HG03558 (cell line): ENCODE results near the gene LRRC23.

Source experiments
- ATAC-seq: cut with Tn5 transposase; IDR thresholded peaks from one replicate; pipeline ENCODE4 v1.9.1; 2021; ENCODE audit warnings: moderate number of reproducible peaks; ENCODE audit not compliant: unreplicated experiment; ENCODE audit errors: extremely low read depth

Gene LRRC23

DNA sequence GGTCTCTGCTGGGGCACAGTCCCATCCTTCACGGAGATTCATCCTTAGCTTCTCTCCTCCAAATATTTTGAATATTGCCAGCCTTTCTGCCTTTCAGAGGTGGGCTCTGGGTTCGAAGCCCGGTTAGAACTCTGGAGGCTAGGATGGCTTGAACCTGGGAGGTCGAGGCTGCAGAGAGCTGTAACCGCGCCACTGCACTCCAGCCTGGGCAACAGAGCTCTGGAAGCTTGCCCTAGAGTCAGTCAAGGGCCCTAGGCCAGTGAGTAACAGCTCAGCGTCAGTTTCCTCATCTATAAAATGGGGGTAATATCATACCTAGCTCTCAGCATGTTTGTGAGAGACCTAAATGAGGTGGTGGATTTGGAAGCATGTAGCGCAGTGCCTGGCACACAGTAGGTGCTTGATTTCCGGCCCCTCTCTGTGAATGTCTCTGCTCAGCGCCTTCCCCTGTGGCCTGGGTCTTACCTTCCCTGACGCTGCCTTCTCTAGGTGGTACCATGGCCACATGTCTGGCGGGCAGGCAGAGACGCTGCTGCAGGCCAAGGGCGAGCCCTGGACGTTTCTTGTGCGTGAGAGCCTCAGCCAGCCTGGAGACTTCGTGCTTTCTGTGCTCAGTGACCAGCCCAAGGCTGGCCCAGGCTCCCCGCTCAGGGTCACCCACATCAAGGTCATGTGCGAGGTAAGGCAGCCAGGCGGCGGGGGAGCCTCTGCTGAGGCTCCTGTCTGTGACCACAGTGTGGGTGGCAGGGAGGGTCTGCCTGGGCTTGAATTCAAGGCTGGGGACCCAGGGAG, 49.9 kb downstream of the LRRC23 start:
- no peak for ATAC-seq

DNA sequence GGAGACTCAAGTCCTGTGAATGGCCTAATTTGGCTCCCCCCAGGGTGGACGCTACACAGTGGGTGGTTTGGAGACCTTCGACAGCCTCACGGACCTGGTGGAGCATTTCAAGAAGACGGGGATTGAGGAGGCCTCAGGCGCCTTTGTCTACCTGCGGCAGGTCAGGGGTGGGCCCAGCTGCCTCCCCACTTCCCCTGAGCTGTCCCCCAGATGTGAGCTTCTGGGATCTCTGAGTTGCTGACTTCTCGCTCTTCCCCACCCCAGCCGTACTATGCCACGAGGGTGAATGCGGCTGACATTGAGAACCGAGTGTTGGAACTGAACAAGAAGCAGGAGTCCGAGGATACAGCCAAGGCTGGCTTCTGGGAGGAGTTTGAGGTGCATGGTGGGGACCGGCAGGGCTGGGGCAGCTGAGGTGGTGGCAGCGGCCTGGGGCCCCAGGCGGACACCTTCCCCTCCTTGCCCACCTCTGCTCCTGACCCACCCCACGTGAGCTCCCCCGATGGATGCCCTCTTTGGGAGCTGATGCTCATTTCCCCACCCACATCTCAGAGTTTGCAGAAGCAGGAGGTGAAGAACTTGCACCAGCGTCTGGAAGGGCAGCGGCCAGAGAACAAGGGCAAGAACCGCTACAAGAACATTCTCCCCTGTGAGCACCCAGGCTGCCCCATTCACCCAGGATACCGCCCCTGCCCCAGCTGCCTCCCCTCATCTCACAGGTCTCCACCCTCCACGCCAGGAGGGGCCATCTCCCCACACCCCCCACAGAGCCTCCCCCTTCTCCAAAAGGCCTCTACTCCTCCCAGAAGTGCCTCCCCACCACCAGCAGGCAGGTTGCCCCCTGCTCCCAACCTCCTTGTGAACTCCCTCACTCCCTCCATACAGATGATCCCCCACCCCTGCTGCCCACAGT, 50.7 kb downstream of the LRRC23 start:
- ATAC-seq: no peak

DNA sequence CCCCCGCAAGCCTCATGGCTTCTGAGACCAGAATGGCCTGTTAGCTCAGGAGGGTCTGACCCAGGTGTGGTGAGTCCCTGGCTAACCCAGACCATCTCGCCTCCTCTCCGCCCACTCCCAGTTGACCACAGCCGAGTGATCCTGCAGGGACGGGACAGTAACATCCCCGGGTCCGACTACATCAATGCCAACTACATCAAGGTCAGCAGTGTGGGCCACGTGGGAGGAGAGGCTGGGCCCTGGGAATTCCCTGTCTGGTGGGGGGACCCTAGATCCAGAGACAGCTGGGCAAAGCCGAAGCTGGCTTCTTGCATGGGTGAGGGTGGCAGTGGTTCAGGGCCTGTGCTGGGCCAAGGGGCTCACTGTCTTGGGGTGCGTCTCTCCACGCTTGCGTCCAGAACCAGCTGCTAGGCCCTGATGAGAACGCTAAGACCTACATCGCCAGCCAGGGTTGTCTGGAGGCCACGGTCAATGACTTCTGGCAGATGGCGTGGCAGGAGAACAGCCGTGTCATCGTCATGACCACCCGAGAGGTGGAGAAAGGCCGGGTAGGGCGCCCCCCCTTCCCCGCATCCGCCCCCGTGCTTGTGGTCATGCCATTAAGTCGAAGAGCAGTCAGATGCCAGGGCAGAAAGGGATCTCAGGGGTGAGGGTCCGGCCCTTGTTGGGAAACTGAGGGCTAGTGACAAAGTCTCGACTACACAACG, 51.6 kb downstream of the LRRC23 start:
- no peak for ATAC-seq

- no peak for ATAC-seq
Measured at GRCh38 chr12:6957151-6957701, 52.6 kb downstream of the LRRC23 start.

GRCh38 chr12:6957741-6958608, 53.4 kb downstream of the LRRC23 start:
- ATAC-seq: no peak

- ATAC-seq: no peak
Measured at GRCh38 chr12:6958609-6959057, 54.0 kb downstream of the LRRC23 start.

GRCh38 chr12:6959058-6959804, 54.6 kb downstream of the LRRC23 start:
- no peak for ATAC-seq

DNA sequence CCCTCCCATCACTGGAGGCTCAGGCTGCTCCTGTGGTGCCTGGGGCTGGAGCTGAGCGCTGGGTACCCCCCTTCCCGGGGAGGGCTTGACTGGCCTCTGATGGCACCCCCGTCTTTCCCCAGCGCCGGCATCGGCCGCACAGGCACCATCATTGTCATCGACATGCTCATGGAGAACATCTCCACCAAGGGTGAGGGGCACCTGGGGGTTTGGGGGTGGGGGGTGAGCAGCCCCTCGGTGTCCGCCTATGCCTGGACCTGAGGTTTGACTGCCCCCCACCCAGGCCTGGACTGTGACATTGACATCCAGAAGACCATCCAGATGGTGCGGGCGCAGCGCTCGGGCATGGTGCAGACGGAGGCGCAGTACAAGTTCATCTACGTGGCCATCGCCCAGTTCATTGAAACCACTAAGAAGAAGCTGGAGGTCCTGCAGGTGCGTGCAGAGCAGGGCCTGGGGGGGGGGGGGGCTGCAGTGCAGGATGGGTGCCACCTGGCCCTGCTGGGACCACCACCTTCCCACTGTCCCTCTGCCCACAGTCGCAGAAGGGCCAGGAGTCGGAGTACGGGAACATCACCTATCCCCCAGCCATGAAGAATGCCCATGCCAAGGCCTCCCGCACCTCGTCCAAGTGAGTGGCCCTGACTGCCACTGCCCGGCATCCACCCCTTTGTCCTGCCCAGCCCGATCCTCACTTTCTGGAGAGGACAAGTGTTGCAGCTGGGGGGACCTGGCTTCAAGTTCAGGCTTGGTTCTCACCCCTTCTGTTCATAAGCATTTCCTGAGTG, 55.4 kb downstream of the LRRC23 start:
- no peak for ATAC-seq

- ATAC-seq: no peak
Measured at GRCh38 chr12:6960593-6961277, 56.1 kb downstream of the LRRC23 start.

DNA sequence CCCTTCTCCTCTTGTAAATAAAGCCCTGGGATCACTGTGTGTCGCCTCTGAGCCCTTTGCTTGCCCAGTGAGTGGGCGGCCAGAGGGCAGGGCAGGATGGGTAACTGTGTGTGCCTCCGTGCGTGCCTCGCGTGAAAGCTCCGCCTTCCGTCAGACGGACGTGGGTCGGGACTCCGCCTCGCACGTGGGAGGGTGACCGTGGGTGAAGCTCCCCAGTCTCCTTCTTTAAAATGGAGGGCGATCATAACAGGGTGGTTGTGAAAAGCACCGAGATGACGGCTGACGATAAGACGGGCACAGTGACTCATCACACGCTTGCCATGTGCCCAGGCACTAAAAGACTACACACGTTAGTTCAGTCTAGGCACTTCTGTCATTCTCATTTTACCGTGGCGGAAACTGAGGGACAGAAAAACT, 56.7 kb downstream of the LRRC23 start:
- ATAC-seq: no peak

GRCh38 chr12:6961695-6962284, 57.2 kb downstream of the LRRC23 start:
- no peak for ATAC-seq

- no peak for ATAC-seq
Measured at GRCh38 chr12:6962285-6963015, 57.8 kb downstream of the LRRC23 start.

DNA sequence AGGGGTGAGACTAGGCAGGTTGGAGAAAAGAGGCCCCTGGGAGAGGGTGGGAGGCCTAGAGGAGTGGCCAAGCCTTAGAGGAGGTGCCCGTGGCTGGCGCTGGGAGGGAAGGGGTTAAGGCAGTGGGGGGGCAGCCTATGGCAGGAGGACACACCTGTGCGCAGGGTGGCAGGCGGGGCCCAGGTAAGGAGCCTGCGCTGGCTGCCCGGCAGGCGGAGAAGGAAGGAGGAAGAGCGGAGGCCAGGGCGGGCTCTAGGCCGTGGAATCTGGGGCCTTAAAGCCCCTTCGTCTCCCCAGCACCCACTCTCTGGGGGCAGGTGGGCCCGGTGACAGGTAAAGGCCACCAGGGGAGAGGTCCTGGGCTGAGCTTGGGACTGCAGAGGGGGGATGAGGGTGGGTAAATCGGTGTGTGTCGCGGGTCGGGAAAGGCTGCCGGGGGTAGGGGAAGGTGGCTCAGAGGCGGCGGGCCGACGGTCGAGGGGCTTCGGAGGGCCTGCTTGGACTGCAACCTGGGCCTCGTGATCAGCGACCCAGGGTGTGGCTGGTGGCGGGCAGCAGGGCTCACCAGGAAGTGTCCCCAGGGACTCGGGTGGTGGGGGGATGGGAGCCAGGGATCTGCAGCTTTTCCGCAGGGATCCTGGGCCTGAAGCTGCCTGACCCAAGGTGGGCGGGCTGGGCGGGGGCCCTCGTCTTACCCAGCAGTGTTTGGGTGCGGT, 58.6 kb downstream of the LRRC23 start:
- ATAC-seq: no peak
